K562 (cell line): Measurements from ENCODE around the gene RNF215. TPM values are rescaled to one million over a fixed set of nuclear protein-coding genes. Genes with fewer than 3 reads are reported as not detected.

Experiments used
- ATF7 ChIP-seq: fragments of 450-650 bp; IDR thresholded peaks from 2 replicates; pipeline ENCODE4 v1.7.1; 2014; ENCODE audit warnings: mild to moderate bottlenecking, moderate library complexity
- CBFA2T2 ChIP-seq: fragments of 450-650 bp; conservative IDR thresholded peaks from 2 replicates; pipeline ENCODE4 v1.6.1; 2017; ENCODE audit warnings: mild to moderate bottlenecking
- IRF1 ChIP-seq: sonication (generic); formaldehyde crosslinking; IDR thresholded peaks from 2 replicates; pipeline ENCODE4 v1.8.0; 2022; ENCODE audit warnings: missing genetic modification reagents, mild to moderate bottlenecking, borderline replicate concordance
- KLF10 ChIP-seq: fragments of 250-450 bp; sonication (Bioruptor Pico); IDR thresholded peaks from 2 replicates; pipeline ENCODE4 v1.6.1; 2021; ENCODE audit warnings: matching md5 sums
- MITF ChIP-seq: IDR thresholded peaks from 2 replicates; pipeline ENCODE4 v1.6.1; 2014; ENCODE audit warnings: antibody characterized with exemption
- POU5F1 ChIP-seq: fragments of 150-350 bp; IDR thresholded peaks from 2 replicates; pipeline ENCODE4 v1.6.1; 2014; ENCODE audit warnings: borderline replicate concordance, low read length, low read depth, mild to moderate bottlenecking; ENCODE audit not compliant: partially characterized antibody
- TCF7L2 ChIP-seq: fragments of 150-350 bp; IDR thresholded peaks from 2 replicates; pipeline ENCODE4 v1.6.1; 2016; ENCODE audit warnings: low read depth, mild to moderate bottlenecking, low read length, moderate library complexity
- ZNF12 ChIP-seq: sonication (generic); formaldehyde crosslinking; IDR thresholded peaks from 2 replicates; pipeline ENCODE4 v1.4.0; 2020; ENCODE audit warnings: mild to moderate bottlenecking, missing genetic modification reagents
- ZNF668 ChIP-seq: fragments of 250-450 bp; sonication (Bioruptor Pico); IDR thresholded peaks from 2 replicates; pipeline ENCODE4 v1.8.0; 2022; ENCODE audit warnings: mild to moderate bottlenecking, inconsistent platforms
- polyA plus RNA-seq, 8 experiments: library from polyadenylated mRNA; depleted of rRNA in 4 of 8; stranded (reverse) in 5 of 8; unstranded in 3 of 8; fragments of >200 nt; fragmentation: Nextera tagmentation in 2 of 8; fragmentation: Illumina TruSeq in 1 of 8; extraction: Ambion mirVana in 2 of 8; extraction: Trizol in 1 of 8; gene quantifications; 2 replicates each; pipeline versions ENCODE4 v1.2.1 to v1.2.3, GENCODE V29; 2011 to 2014; ENCODE audit warnings: inconsistent platforms in 1 of 8, missing spikeins in 1 of 8
- total RNA-seq, 7 experiments: library from RNA; depleted of rRNA in 6 of 7; stranded (reverse); fragments of >200 nt in 6 of 7; fragmentation: Illumina TruSeq in 2 of 7; extraction: Trizol in 2 of 7; gene quantifications; 2 replicates each; pipeline versions ENCODE4 v1.2.1 to v1.2.3, GENCODE V29; 2011 to 2021; ENCODE audit warnings: low replicate concordance in 1 of 7
- TF ChIP-seq, protein P1 (sequence below): fragments of 150-350 bp; conservative IDR thresholded peaks from 2 replicates; pipeline ENCODE4 v1.6.1; 2014; ENCODE audit warnings: low read length

The RNF215 gene
- total and polyA plus RNA-seq, 9 of the 15 experiments (the other 6 are each of a cell fraction or from before 2014, with no cell fraction given): 0.08 to 9.8 (median 2.7) TPM

- TF ChIP-seq, protein P1, sequence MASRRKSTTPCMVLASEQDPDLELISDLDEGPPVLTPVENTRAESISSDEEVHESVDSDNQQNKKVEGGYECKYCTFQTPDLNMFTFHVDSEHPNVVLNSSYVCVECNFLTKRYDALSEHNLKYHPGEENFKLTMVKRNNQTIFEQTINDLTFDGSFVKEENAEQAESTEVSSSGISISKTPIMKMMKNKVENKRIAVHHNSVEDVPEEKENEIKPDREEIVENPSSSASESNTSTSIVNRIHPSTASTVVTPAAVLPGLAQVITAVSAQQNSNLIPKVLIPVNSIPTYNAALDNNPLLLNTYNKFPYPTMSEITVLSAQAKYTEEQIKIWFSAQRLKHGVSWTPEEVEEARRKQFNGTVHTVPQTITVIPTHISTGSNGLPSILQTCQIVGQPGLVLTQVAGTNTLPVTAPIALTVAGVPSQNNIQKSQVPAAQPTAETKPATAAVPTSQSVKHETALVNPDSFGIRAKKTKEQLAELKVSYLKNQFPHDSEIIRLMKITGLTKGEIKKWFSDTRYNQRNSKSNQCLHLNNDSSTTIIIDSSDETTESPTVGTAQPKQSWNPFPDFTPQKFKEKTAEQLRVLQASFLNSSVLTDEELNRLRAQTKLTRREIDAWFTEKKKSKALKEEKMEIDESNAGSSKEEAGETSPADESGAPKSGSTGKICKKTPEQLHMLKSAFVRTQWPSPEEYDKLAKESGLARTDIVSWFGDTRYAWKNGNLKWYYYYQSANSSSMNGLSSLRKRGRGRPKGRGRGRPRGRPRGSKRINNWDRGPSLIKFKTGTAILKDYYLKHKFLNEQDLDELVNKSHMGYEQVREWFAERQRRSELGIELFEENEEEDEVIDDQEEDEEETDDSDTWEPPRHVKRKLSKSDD: no peak
- TF ChIP-seq IRF1 (CRISPR knock-in tag): no peak
- TF ChIP-seq CBFA2T2: no peak
- TF ChIP-seq KLF10 (CRISPR knock-in tag): no peak
- TF ChIP-seq MITF: no peak
- TF ChIP-seq ZNF12: no peak
- TF ChIP-seq TCF7L2: no peak
- no peak for TF ChIP-seq ZNF668 (CRISPR knock-in tag)
- TF ChIP-seq POU5F1: no peak
- TF ChIP-seq ATF7: no peak
Observed at GRCh38 chr22:30357650-30358215, 29.5 kb downstream of the RNF215 start (continued).
